GM10266 (cell line): Measurements from ENCODE around the gene RFX1.

Experiments
- DNase-seq: peaks from one replicate; pipeline ENCODE4 v3.0.0; 2012; ENCODE audit errors: extremely low spot score
- TF ChIP-seq, protein P1 (sequence below): IDR thresholded peaks from 2 replicates; pipeline ENCODE4 v1.5.1; 2012; ENCODE audit warnings: mild to moderate bottlenecking, low read depth; ENCODE audit not compliant: control insufficient read depth, insufficient read depth; ENCODE audit errors: missing control alignments

The RFX1 gene

DNA sequence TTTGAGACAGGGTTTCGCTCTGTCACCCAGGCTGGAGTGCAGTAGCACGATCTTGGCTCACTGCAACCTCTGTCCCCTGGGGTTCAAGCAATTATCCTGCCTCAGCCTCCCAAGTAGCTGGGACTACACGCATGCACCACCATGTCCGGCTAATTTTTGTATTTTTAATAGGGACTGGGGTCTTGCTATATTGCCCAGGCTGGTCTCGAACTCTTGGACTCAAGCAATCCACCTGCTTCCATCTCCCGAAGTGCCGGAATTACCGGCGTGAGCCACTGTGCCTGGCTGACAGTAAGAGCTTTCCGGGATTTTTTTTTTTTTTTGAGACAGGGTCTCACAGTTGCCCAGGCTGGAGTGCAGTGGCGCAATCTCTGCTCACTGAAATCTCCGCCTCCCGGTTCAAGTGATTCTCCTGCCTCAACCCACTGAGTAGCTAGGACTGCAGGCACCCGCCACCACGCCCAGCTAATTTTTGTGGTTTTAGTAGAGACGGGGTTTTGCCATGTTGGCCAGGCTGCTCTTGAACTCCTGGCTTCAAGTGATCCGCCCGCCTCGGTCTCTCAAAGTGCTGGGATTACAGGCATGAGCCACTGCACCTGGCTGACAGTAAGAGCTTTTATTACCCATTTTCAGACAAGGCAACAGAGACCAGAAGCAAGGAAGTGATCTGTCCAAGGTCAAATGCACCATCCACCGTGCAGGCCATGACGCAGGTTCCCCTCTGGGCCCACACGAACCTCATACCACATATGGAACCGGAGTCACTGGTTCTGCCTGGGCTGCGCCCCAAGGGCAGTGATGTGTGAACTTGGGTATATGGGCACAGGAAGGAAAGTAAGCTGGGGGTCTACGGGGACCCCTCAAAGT is 21.0 kb downstream of the RFX1 start:
- no peak for DNase-seq
- TF ChIP-seq, protein P1, sequence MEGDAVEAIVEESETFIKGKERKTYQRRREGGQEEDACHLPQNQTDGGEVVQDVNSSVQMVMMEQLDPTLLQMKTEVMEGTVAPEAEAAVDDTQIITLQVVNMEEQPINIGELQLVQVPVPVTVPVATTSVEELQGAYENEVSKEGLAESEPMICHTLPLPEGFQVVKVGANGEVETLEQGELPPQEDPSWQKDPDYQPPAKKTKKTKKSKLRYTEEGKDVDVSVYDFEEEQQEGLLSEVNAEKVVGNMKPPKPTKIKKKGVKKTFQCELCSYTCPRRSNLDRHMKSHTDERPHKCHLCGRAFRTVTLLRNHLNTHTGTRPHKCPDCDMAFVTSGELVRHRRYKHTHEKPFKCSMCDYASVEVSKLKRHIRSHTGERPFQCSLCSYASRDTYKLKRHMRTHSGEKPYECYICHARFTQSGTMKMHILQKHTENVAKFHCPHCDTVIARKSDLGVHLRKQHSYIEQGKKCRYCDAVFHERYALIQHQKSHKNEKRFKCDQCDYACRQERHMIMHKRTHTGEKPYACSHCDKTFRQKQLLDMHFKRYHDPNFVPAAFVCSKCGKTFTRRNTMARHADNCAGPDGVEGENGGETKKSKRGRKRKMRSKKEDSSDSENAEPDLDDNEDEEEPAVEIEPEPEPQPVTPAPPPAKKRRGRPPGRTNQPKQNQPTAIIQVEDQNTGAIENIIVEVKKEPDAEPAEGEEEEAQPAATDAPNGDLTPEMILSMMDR: no peak

DNA sequence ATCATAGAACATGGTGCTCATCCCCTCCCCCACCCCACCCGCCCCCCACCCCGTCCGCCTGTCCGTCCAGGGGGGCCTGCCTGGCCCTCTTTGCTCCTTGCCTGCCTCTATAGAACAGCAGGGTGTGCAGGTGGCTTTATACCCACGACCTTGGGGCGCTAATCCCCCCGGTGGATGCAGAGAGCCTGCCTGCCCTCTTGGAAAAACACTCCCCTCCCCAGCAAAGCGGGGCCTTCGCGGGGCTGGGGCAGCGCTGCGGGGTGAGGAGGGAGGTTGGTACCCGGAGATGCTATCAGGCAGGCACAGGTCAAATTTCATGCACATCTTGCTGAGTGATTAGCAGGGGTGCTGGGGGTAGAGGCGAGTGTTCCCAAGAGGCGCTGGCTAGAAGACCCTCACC is 21.9 kb downstream of the RFX1 start:
- no peak for DNase-seq
- TF ChIP-seq, protein P1: no peak

DNA sequence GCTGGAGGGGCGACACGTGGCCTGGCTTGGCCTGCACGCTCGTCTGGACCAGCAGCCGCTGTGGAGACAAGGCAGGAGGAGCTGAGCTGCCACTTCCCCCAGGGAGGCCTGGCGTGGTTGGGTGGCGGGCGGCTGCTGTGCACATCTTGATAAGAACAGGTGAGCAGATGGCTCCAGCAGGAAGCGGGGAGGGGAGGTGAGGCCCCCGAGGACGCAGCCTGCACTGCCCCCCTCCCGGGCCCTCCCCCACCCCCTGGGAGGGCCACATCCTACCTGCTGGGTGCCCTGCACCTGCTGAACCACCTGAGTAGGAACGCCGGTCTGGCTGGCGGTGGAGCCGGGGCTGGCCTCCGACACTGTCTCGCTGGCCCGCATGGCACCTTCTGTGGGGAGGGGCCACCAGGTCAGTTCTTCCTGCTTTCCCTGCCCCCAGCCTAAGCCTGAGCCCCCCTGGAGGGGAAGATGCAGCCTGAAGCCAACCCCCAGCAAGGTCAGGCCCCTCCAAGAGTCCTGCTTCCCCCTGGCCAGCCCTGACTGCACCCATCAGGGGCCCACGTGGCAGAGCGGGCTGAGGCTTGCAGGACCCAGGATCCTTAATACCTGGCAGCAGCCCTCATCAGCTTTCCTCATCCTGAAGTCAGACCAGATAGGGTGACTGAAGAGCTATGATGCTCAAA is 22.8 kb downstream of the RFX1 start:
- TF ChIP-seq, protein P1: no peak
- DNase-seq: no peak

DNA sequence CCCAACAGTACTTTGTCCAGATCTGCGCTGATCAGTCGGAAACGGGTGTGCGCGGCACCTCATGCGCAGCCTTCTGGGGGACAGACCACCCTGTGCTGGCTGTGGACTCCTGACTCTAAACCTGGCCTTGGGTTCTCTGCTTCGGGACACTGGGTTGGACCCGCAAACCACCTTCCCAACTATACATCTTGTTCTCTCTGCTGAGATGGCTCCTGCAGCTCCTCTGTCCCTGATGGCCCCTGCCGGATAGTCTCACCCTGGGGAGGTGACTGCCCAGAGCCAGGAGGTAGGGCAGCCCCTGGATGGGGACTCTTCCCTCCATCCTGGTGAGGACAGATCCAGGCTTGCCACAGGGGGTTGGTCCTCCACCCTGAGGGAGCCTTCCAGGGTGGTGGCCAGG is 23.3 kb downstream of the RFX1 start:
- TF ChIP-seq, protein P1: no peak

DNA sequence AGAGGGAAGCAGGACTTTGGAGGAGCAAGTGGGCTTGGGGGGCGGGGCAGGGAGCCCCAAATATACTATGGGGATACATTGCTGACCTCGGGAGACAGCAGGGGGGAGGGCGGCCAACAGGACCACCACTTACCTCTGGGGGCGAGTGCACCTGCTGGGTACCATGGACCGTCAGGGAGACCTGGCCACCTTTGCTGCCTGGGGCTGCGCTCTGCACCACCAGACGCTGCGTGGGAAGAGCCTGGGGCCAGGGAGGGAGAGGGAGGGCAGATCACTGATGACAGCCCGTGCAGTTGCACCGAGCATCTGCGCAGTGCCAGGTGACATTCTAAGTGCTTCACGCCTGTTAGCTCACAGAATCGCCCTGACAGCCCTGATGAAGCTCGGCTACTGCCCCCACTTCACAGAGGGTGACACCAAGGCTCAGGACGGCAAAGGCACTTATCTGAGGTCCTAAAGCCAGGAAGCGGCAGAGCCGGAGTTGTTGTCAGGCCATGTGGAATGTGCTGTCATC is 24.1 kb downstream of the RFX1 start:
- no peak for DNase-seq
- TF ChIP-seq, protein P1: no peak

More for the DNA sequence above, 23.3 kb downstream of the RFX1 start:
- DNase-seq: no peak

DNA sequence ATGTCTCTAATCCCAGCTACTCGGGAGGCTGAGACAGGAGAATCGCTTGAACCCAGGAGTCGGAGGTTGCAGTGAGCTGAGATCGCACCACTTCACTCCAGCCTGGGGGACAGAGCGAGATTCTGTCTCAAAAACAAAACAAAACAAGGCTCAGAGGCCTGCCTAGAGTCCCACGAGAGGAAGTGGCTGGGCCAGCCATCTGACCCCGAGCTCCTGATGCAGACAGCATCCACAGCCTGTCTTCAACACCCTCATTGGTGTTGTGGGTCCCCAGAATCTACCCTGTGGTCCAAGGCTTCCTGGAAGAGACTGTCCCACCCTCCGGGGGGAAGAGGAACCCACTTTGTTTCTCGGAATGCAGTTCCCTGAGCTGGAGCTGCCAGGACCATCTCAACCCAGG is 24.7 kb downstream of the RFX1 start:
- no peak for DNase-seq
- TF ChIP-seq, protein P1: no peak

DNA sequence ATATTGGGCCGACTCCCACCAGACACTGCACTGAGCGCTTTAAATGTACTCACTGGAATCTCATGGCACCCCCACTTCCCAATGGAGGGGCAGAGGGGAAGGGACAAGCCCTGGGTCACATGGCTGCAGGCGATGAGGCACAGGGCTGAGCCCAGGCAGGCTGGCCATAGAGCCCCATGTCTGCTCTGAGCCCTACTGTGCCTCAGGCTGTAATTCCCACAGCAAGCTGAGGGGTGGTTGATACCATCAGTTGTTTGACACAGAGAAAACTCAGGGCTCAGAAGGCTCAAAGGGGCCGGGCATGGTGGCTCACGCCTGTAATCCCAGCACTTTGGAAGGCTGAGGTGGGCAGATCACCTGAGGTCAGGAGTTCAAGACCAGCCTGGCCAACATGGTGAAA is 25.1 kb downstream of the RFX1 start:
- TF ChIP-seq, protein P1: no peak

More for the DNA sequence above, 25.1 kb downstream of the RFX1 start:
- DNase-seq: no peak
